ENCODE measurements around the gene PKN2.
"Not testable (repeated sequence)": the region's sequence is repeated elsewhere in the genome, so short reads cannot be mapped to it uniquely, and the experiment has no call there.

Gene PKN2

GRCh38 chr1:88698140-88698539 lies 14.1 kb downstream of the PKN2 start:
- no peak overlapping the region for H3K27ac ChIP-seq
- no peak for TF ChIP-seq CTCF (conservative IDR thresholded peaks at IDR 0.05)

- no peak overlapping the region for H3K27ac ChIP-seq
- TF ChIP-seq CTCF (conservative IDR thresholded peaks at IDR 0.05), result no peak
These were observed 14.7 kb downstream of the PKN2 start for GRCh38 chr1:88698764-88699163.

- no peak for TF ChIP-seq CTCF (conservative IDR thresholded peaks at IDR 0.05)
- H3K27ac ChIP-seq, result no peak overlapping the region
These were observed 16.4 kb downstream of the PKN2 start for GRCh38 chr1:88700425-88701013.

GRCh38 chr1:88701275-88701674 lies 17.2 kb downstream of the PKN2 start:
- TF ChIP-seq CTCF (conservative IDR thresholded peaks at IDR 0.05), result no peak
- H3K27ac ChIP-seq, result no peak overlapping the region

GRCh38 chr1:88701793-88702192 lies 17.7 kb downstream of the PKN2 start:
- H3K27ac ChIP-seq, result not testable (repeated sequence)

- no peak overlapping the region for H3K27ac ChIP-seq
- no peak for TF ChIP-seq CTCF (conservative IDR thresholded peaks at IDR 0.05)
These were observed 23.9 kb downstream of the PKN2 start for GRCh38 chr1:88708011-88708410.

- not testable (repeated sequence) for H3K27ac ChIP-seq
These were observed 28.8 kb downstream of the PKN2 start for GRCh38 chr1:88712907-88713306.

GRCh38 chr1:88716571-88716970 lies 32.5 kb downstream of the PKN2 start:
- H3K27ac ChIP-seq, result not testable (repeated sequence)

- no peak overlapping the region for H3K27ac ChIP-seq
- no peak for TF ChIP-seq CTCF (conservative IDR thresholded peaks at IDR 0.05)
These were observed 38.4 kb downstream of the PKN2 start for GRCh38 chr1:88722492-88722891.
